HepG2 (cell line): ENCODE measurements around the gene TPR. TPM values are rescaled to one million over a fixed set of nuclear protein-coding genes. Genes with fewer than 3 reads are reported as not detected.

Source experiments
- ATAC-seq: fragments of 200-7000 bp; cut with Tn5 transposase; 3 replicates; pipeline ENCODE4 v1.9.1; 2020; ENCODE audit warnings: mild to moderate bottlenecking, moderate library complexity
- BruUV-seq: library from RNA; stranded (reverse); fragments of 400-500 nt; replicated peaks from 2 replicates; lab custom pipeline; 2021; lab: Mats Ljungman, UMichigan
- CTCF ChIA-PET: fragments of 300-600 bp; formaldehyde crosslinking; extraction: SDS; loops from one replicate; lab custom pipeline; 2021; ENCODE audit warnings: low total read pairs, inconsistent platforms, low intra/inter-chr PET ratio; lab: Yijun Ruan, JAX
- POLR2A ChIA-PET: fragments of 350-600 bp; sonication (Branson Sonifier 250); formaldehyde crosslinking; loops from one replicate; lab custom pipeline; 2020; ENCODE audit warnings: antibody characterized with exemption, inconsistent platforms; lab: Yijun Ruan, JAX
- DNase-seq: peaks from one replicate; pipeline ENCODE4 v3.0.0-alpha.2; 2015; ENCODE audit warnings: low spot score
- FAIRE-seq: peaks from 3 replicates; lab custom pipeline; 2011; peaks lifted over from hg19 to GRCh38; lab: Jason Lieb, UNC
- H2AFZ ChIP-seq: one replicate; pipeline ENCODE4 v1.6.1; 2011; ENCODE audit warnings: low read length, inconsistent platforms
- H3K27ac ChIP-seq: fragments of 300-600 bp; 3 replicates; pipeline ENCODE4 v1.8.0; 2011; ENCODE audit warnings: mixed run types, mild to moderate bottlenecking, mixed read lengths, low read length, inconsistent platforms; ENCODE audit not compliant: insufficient read depth; ENCODE audit errors: extremely low read length
- H3K27me3 ChIP-seq, 2 experiments: fragments of 200-600 bp in 1 of 2; 2 replicates in 1 of 2; 3 replicates in 1 of 2; pipeline versions ENCODE4 v1.6.0 to v1.8.0; 2011; ENCODE audit warnings: low read length in 2 of 2, mild to moderate bottlenecking in 2 of 2, moderate library complexity in 2 of 2, inconsistent platforms in 1 of 2; ENCODE audit not compliant: insufficient read depth in 2 of 2, control insufficient read depth in 1 of 2
- H3K36me3 ChIP-seq, 2 experiments: fragments of 200-600 bp in 1 of 2; replicated peaks in 1 of 2; 2 replicates in 1 of 2; 3 replicates in 1 of 2; pipeline versions ENCODE4 v1.5.1 to v1.8.0; 2011; ENCODE audit warnings: low read length in 2 of 2, inconsistent platforms in 1 of 2; ENCODE audit not compliant: insufficient read depth in 2 of 2, control insufficient read depth in 1 of 2
- H3K4me1 ChIP-seq: 2 replicates; pipeline ENCODE4 v1.5.1; 2012; ENCODE audit warnings: low read length, inconsistent platforms; ENCODE audit not compliant: insufficient read depth
- H3K4me2 ChIP-seq: 2 replicates; pipeline ENCODE4 v1.6.0; 2011; ENCODE audit warnings: low read depth, low read length, inconsistent platforms
- H3K4me3 ChIP-seq, 3 experiments: fragments of 200-600 bp in 1 of 3; sonication (generic), shearing (Covaris generic) in 1 of 3; replicated peaks in 1 of 3; 2 replicates each; pipeline ENCODE4 v1.5.1; 2011 to 2016; ENCODE audit warnings: low read length in 3 of 3, inconsistent platforms in 2 of 3, low read depth in 2 of 3, mild to moderate bottlenecking in 2 of 3, control low read depth in 1 of 3, mixed read lengths in 1 of 3; ENCODE audit not compliant: insufficient read depth in 1 of 3
- H3K79me2 ChIP-seq: one replicate; pipeline ENCODE4 v1.6.1; 2011; ENCODE audit warnings: low read length, inconsistent platforms; ENCODE audit not compliant: insufficient read depth
- H3K9ac ChIP-seq: 2 replicates; pipeline ENCODE4 v1.6.0; 2011; ENCODE audit warnings: mild to moderate bottlenecking, low read depth, low read length, inconsistent platforms; ENCODE audit not compliant: insufficient read depth
- H3K9me3 ChIP-seq: 2 replicates; pipeline ENCODE4 v1.5.1; 2012; ENCODE audit warnings: mild to moderate bottlenecking, low read length
- H4K20me1 ChIP-seq: 2 replicates; pipeline ENCODE4 v1.6.0; 2011; ENCODE audit warnings: inconsistent platforms, mild to moderate bottlenecking, low read length, moderate library complexity; ENCODE audit not compliant: insufficient read depth
- CBX5 ChIP-seq: sonication (generic); formaldehyde crosslinking; IDR thresholded peaks from 2 replicates; pipeline ENCODE4 v1.4.0; 2020; ENCODE audit warnings: missing genetic modification reagents, borderline replicate concordance
- DNMT1 ChIP-seq: sonication (generic); formaldehyde crosslinking; IDR thresholded peaks from 2 replicates; pipeline ENCODE4 v1.5.1; 2020; ENCODE audit warnings: mild to moderate bottlenecking, missing genetic modification reagents
- DPF2 ChIP-seq: sonication (generic); formaldehyde crosslinking; IDR thresholded peaks from 2 replicates; pipeline ENCODE4 v1.4.0; 2020; ENCODE audit warnings: mild to moderate bottlenecking, low read depth, missing genetic modification reagents, borderline replicate concordance
- GTF3A ChIP-seq: sonication (generic); formaldehyde crosslinking; conservative IDR thresholded peaks from 2 replicates; pipeline ENCODE4 v1.4.0; 2020; ENCODE audit warnings: mild to moderate bottlenecking, missing genetic modification reagents
- HES4 ChIP-seq: sonication (generic); formaldehyde crosslinking; IDR thresholded peaks from 2 replicates; pipeline ENCODE4 v1.9.0; 2021; ENCODE audit warnings: mild to moderate bottlenecking, missing genetic modification reagents, borderline replicate concordance
- HOXA7 ChIP-seq: sonication (generic); formaldehyde crosslinking; IDR thresholded peaks from 2 replicates; pipeline ENCODE4 v1.8.1; 2022; ENCODE audit warnings: mild to moderate bottlenecking, missing genetic modification reagents, moderate library complexity
- ISL2 ChIP-seq: sonication (generic); formaldehyde crosslinking; IDR thresholded peaks from 2 replicates; pipeline ENCODE4 v1.5.0; 2020; ENCODE audit warnings: missing genetic modification reagents
- REPIN1 ChIP-seq: sonication (generic); formaldehyde crosslinking; IDR thresholded peaks from 2 replicates; pipeline ENCODE4 v1.8.0; 2022; ENCODE audit warnings: missing genetic modification reagents, low read depth, mild to moderate bottlenecking, borderline replicate concordance
- RFX5 ChIP-seq: IDR thresholded peaks from 2 replicates; pipeline ENCODE4 v1.6.1; 2011; ENCODE audit warnings: low read depth, low read length, improper control_type of control experiment
- SMARCC2 ChIP-seq: fragments of 450-650 bp; IDR thresholded peaks from 2 replicates; pipeline ENCODE4 v1.6.1; 2017; ENCODE audit warnings: antibody characterized with exemption, mild to moderate bottlenecking
- SOX5 ChIP-seq: IDR thresholded peaks from 2 replicates; pipeline ENCODE4 v1.6.1; 2016; ENCODE audit warnings: borderline replicate concordance
- SP5 ChIP-seq: IDR thresholded peaks from 2 replicates; pipeline ENCODE4 v1.6.1; 2016; ENCODE audit warnings: low read depth, borderline replicate concordance
- TBL1XR1 ChIP-seq: fragments of 150-350 bp; IDR thresholded peaks from 2 replicates; pipeline ENCODE4 v1.6.1; 2014; ENCODE audit warnings: borderline replicate concordance, low read length; ENCODE audit not compliant: partially characterized antibody
- ZNF124 ChIP-seq: sonication (generic); formaldehyde crosslinking; IDR thresholded peaks from 2 replicates; pipeline ENCODE4 v1.4.0; 2020; ENCODE audit warnings: missing genetic modification reagents
- ZNF460 ChIP-seq: sonication (generic); formaldehyde crosslinking; IDR thresholded peaks from 2 replicates; pipeline ENCODE4 v1.5.1; 2020; ENCODE audit warnings: missing genetic modification reagents, mild to moderate bottlenecking, borderline replicate concordance
- ZNF629 ChIP-seq: sonication (generic); formaldehyde crosslinking; conservative IDR thresholded peaks from 2 replicates; pipeline ENCODE4 v1.5.0; 2020; ENCODE audit warnings: missing genetic modification reagents
- WGBS: methylation state at CpG from one replicate; pipeline ENCODE4 v1.1.6; 2017; ENCODE audit warnings: low lambda C conversion rate; 5-methylcytosine and 5-hydroxymethylcytosine counted together
- in situ Hi-C: cut with HindIII; loops from 2 replicates; pipeline ENCODE4 v1.10.0; 2017; ENCODE audit warnings: low pct_unique_long_range_greater_than_20kb; ENCODE audit not compliant: extremely low pct_ligation_motif_present
- intact Hi-C: fragments of 100-400 bp; cut with micrococcal nuclease; formaldehyde crosslinking; loops from one replicate; pipeline ENCODE4 v1.10.0; 2022; ENCODE audit not compliant: unreplicated experiment
- polyA plus RNA-seq, 8 experiments: library from polyadenylated mRNA; depleted of rRNA in 3 of 8; stranded (reverse) in 7 of 8; unstranded in 1 of 8; fragments of >200 nt; fragmentation: Illumina TruSeq in 4 of 8; extraction: Trizol in 4 of 8; gene quantifications; 2 replicates each; pipeline versions ENCODE4 v1.2.1 to v1.2.3, GENCODE V29; 2011 to 2016; ENCODE audit warnings: low read depth in 4 of 8, missing spikeins in 1 of 8, mixed read lengths in 1 of 8; ENCODE audit not compliant: insufficient read depth in 1 of 8
- total RNA-seq, 5 experiments: library from RNA; depleted of rRNA; stranded (reverse); fragments of >200 nt; fragmentation: Illumina TruSeq; extraction: Trizol; gene quantifications; 2 replicates each; pipeline ENCODE4 v1.2.3, GENCODE V29; 2016; ENCODE audit warnings: low read depth in 1 of 5
- TF ChIP-seq, protein P1 (sequence below): IDR thresholded peaks from 2 replicates; pipeline ENCODE4 v1.6.1; 2018; ENCODE audit warnings: missing genetic modification reagents
- TF ChIP-seq, protein P2 (sequence below): sonication (generic); formaldehyde crosslinking; IDR thresholded peaks from 2 replicates; pipeline ENCODE4 v1.8.1; 2022; ENCODE audit warnings: low read depth, mild to moderate bottlenecking, missing genetic modification reagents

TPR gene
- total and polyA plus RNA-seq, 2 of the 13 experiments (the other 11 are each of a cell fraction or from before 2014, with no cell fraction given), result 78.9 to 81.7 TPM

DNA sequence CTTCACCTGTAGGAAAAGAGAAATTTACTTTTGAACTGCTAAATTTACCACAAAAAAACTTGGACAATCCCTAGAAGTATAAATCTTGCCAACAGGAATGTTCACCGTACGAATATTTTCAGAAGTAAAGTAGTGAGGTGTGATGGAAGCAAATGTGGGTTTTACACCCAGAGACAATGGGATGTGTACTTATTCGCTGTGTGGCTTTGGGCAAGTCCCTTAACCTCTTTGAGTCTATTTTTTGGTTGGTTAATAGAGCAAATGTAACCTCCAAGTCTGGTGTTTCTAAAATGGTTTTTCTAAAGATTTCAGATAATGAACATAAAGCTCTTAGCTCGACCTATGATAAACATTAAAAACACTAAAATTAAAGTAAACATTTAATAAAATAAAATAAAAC is 51.2 kb downstream of the TPR start:
- 96% methylated on average over 4 of the region's 4 CpGs for WGBS
- CTCF ChIA-PET, result no interaction called here
- TF ChIP-seq SMARCC2, result no peak
- no peak for TF ChIP-seq ISL2 (CRISPR knock-in tag)
- TF ChIP-seq RFX5, result no peak
- TF ChIP-seq ZNF460 (CRISPR knock-in tag), result no peak
- TF ChIP-seq DPF2, result no peak
- TF ChIP-seq DNMT1 (CRISPR knock-in tag), result no peak
- Histone ChIP-seq H3K27me3 (no peaks in the 10 kb centered on the region), H3K9ac (no peak overlapping the region), H3K27ac (no peak overlapping the region), H3K4me1 (no peaks in the 10 kb centered on the region), H3K9me3 (no peaks in the 10 kb centered on the region), H4K20me1 (no peaks in the 10 kb centered on the region), H3K4me2 (no peak overlapping the region), H2AFZ (no peak overlapping the region), H3K4me3 (no peak overlapping the region), H3K79me2 (no peaks in the 10 kb centered on the region), H3K36me3 (peaks cover 12 to 65% of the 10 kb centered on the region in 2 experiments)
- in situ Hi-C loops, result no loop called here
- ATAC-seq (no peak), DNase-seq (no peak), FAIRE-seq (no peak)
- POLR2A ChIA-PET, result no interaction called here
- no TSS peak for BruUV-seq
- intact Hi-C loops, result no loop called here

DNA sequence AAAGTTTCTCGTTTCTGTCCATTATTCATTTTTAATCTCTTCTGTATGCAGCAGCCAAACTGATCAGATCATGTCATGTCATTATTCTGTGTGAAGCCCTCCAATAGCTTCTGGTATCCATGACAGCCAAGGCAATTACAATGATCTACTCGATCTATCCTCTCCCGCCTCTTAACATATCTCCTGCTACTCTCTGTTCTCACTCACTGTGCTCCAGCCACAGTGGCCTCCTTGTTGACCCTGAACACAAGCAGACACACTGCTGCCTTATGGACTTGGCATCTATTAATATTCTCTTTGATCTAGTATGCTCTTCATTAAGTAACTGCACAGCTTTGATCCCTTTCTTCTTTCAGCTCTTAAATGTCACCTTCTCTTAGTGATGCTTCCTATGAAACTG is 59.5 kb downstream of the TPR start:
- H3K9me3 ChIP-seq, result no peaks in the 10 kb centered on the region
- no peak overlapping the region for H3K27ac ChIP-seq
- H3K4me1 ChIP-seq, result no peaks in the 10 kb centered on the region
- no TSS peak for BruUV-seq
- DNase-seq (no peak), FAIRE-seq (no peak), ATAC-seq (no peak)
- H3K4me2 ChIP-seq, result no peak overlapping the region
- POLR2A ChIA-PET, result no interaction called here
- H3K79me2 ChIP-seq, result no peaks in the 10 kb centered on the region
- in situ Hi-C loops, result loop anchor here (5.0 kb wide), 1 partner anchor 42 kb away; no protein-coding TSS in a partner anchor
- H3K36me3 ChIP-seq, result peaks cover 13 to 74% of the 10 kb centered on the region in 2 experiments
- CTCF ChIA-PET, result no interaction called here
- no peaks in the 10 kb centered on the region for H4K20me1 ChIP-seq
- H3K9ac ChIP-seq, result no peak overlapping the region
- intact Hi-C loops, result no loop called here
- H3K27me3 ChIP-seq, result no peaks in the 10 kb centered on the region
- 96% methylated on average over 3 of the region's 3 CpGs for WGBS
- no peak overlapping the region for H3K4me3 ChIP-seq
- no peak overlapping the region for H2AFZ ChIP-seq
- TF ChIP-seq GTF3A (CRISPR knock-in tag), result no peak
- TF ChIP-seq, protein P1, sequence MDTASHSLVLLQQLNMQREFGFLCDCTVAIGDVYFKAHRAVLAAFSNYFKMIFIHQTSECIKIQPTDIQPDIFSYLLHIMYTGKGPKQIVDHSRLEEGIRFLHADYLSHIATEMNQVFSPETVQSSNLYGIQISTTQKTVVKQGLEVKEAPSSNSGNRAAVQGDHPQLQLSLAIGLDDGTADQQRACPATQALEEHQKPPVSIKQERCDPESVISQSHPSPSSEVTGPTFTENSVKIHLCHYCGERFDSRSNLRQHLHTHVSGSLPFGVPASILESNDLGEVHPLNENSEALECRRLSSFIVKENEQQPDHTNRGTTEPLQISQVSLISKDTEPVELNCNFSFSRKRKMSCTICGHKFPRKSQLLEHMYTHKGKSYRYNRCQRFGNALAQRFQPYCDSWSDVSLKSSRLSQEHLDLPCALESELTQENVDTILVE (CRISPR knock-in tag), result no peak
- no peak for TF ChIP-seq TBL1XR1
- TF ChIP-seq ZNF629 (CRISPR knock-in tag), result no peak
- TF ChIP-seq ZNF124 (CRISPR knock-in tag), result no peak
- TF ChIP-seq SOX5 (CRISPR knock-in tag), result no peak
- no peak for TF ChIP-seq CBX5
- TF ChIP-seq, protein P2, sequence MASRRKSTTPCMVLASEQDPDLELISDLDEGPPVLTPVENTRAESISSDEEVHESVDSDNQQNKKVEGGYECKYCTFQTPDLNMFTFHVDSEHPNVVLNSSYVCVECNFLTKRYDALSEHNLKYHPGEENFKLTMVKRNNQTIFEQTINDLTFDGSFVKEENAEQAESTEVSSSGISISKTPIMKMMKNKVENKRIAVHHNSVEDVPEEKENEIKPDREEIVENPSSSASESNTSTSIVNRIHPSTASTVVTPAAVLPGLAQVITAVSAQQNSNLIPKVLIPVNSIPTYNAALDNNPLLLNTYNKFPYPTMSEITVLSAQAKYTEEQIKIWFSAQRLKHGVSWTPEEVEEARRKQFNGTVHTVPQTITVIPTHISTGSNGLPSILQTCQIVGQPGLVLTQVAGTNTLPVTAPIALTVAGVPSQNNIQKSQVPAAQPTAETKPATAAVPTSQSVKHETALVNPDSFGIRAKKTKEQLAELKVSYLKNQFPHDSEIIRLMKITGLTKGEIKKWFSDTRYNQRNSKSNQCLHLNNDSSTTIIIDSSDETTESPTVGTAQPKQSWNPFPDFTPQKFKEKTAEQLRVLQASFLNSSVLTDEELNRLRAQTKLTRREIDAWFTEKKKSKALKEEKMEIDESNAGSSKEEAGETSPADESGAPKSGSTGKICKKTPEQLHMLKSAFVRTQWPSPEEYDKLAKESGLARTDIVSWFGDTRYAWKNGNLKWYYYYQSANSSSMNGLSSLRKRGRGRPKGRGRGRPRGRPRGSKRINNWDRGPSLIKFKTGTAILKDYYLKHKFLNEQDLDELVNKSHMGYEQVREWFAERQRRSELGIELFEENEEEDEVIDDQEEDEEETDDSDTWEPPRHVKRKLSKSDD (CRISPR knock-in tag), result no peak
- TF ChIP-seq REPIN1 (CRISPR knock-in tag), result no peak
- TF ChIP-seq HOXA7, result no peak
- TF ChIP-seq HES4 (CRISPR knock-in tag), result no peak
- no peak for TF ChIP-seq SP5
